GM12878 (cell line): ENCODE results near the gene ZSWIM3. TPM values are rescaled to one million over a fixed set of nuclear protein-coding genes. Genes with fewer than 3 reads are reported as not detected.

Experiments
- ATAC-seq: fragments of 200-7000 bp; cut with Tn5 transposase; 3 replicates; pipeline ENCODE4 v1.9.1; 2020; ENCODE audit warnings: mild to moderate bottlenecking, moderate library complexity
- BruUV-seq: library from RNA; stranded (reverse); fragments of 400-500 nt; replicated peaks from 2 replicates; lab custom pipeline; 2021; lab: Mats Ljungman, UMichigan
- CTCF ChIA-PET: fragments of 300-600 bp; sonication (Branson Sonifier 250); formaldehyde crosslinking; extraction: SDS; loops from one replicate; lab custom pipeline; 2021; ENCODE audit warnings: inconsistent platforms; lab: Yijun Ruan, JAX
- POLR2A ChIA-PET: fragments of 350-600 bp; formaldehyde crosslinking; extraction: SDS; loops from one replicate; lab custom pipeline; 2021; ENCODE audit warnings: inconsistent platforms; lab: Charles Lee
- RAD21 ChIA-PET: fragments of 300-600 bp; sonication (Branson Sonifier 250); formaldehyde crosslinking; loops from one replicate; lab custom pipeline; 2023; ENCODE audit warnings: antibody characterized with exemption; ENCODE audit not compliant: unreplicated experiment; lab: Charles Lee
- SMC1A ChIA-PET: fragments of 300-600 bp; sonication (Branson Sonifier 250); formaldehyde crosslinking; loops from one replicate; lab custom pipeline; 2023; ENCODE audit not compliant: unreplicated experiment, uncharacterized antibody; lab: Charles Lee
- DNase-seq: peaks from one replicate; pipeline ENCODE4 v3.0.0-alpha.2; 2011; ENCODE audit warnings: low read depth, low spot score
- FAIRE-seq: peaks from 3 replicates; lab custom pipeline; 2011; peaks lifted over from hg19 to GRCh38; lab: Jason Lieb, UNC
- H2AFZ ChIP-seq: 2 replicates; pipeline ENCODE4 v1.6.0; 2011; ENCODE audit warnings: low read depth, low read length, control low read depth; ENCODE audit not compliant: control insufficient read depth
- H3K27ac ChIP-seq: 2 replicates; pipeline ENCODE4 v1.5.1; 2011; ENCODE audit warnings: control low read depth; ENCODE audit not compliant: control insufficient read depth, insufficient read depth
- H3K27me3 ChIP-seq, 2 experiments: replicated peaks in 1 of 2; 2 replicates each; pipeline versions ENCODE4 v1.6.0 to v1.6.1; 2011; ENCODE audit warnings: low read length in 1 of 2; ENCODE audit not compliant: control insufficient read depth in 2 of 2, insufficient read depth in 2 of 2
- H3K36me3 ChIP-seq, 2 experiments: 2 replicates each; pipeline ENCODE4 v1.5.1; 2011; ENCODE audit warnings: low read length in 1 of 2; ENCODE audit not compliant: control insufficient read depth in 2 of 2, insufficient read depth in 2 of 2
- H3K4me1 ChIP-seq: 2 replicates; pipeline ENCODE4 v1.6.1; 2011; ENCODE audit warnings: mild to moderate bottlenecking, low read length, moderate library complexity, mixed read lengths; ENCODE audit not compliant: control insufficient read depth, insufficient read depth
- H3K4me2 ChIP-seq: 2 replicates; pipeline ENCODE4 v1.6.0; 2011; ENCODE audit warnings: control low read depth; ENCODE audit not compliant: control insufficient read depth, insufficient read depth
- H3K4me3 ChIP-seq: fragments of 200-600 bp; sonication (generic); 2 replicates; pipeline ENCODE4 v1.5.1; 2016
- H3K79me2 ChIP-seq: 2 replicates; pipeline ENCODE4 v1.6.0; 2011; ENCODE audit warnings: low read length; ENCODE audit not compliant: control insufficient read depth, insufficient read depth
- H3K9ac ChIP-seq: 2 replicates; pipeline ENCODE4 v1.8.0; 2011; ENCODE audit warnings: low read length, control low read depth, mixed read lengths; ENCODE audit not compliant: control insufficient read depth, insufficient read depth
- H3K9me3 ChIP-seq: replicated peaks from 3 replicates; pipeline ENCODE4 v1.5.1; 2011; ENCODE audit warnings: mild to moderate bottlenecking, low read length; ENCODE audit not compliant: control insufficient read depth, insufficient read depth
- H4K20me1 ChIP-seq: 2 replicates; pipeline ENCODE4 v1.6.0; 2011; ENCODE audit not compliant: control insufficient read depth, insufficient read depth
- HDGF ChIP-seq: fragments of 450-650 bp; IDR thresholded peaks from 2 replicates; pipeline ENCODE4 v1.6.1; 2016; ENCODE audit warnings: antibody characterized with exemption
- IKZF1 ChIP-seq: fragments of 450-650 bp; conservative IDR thresholded peaks from 2 replicates; pipeline ENCODE4 v1.6.1; 2017; ENCODE audit warnings: antibody characterized with exemption, mild to moderate bottlenecking
- IRF3 ChIP-seq: fragments of 450-650 bp; IDR thresholded peaks from 2 replicates; pipeline ENCODE4 v1.6.1; 2014; ENCODE audit warnings: mild to moderate bottlenecking
- IRF4 ChIP-seq: IDR thresholded peaks from 2 replicates; pipeline ENCODE4 v1.6.1; 2011; ENCODE audit warnings: low read depth, low read length
- NFYA ChIP-seq: IDR thresholded peaks from 2 replicates; pipeline ENCODE4 v1.6.1; 2011; ENCODE audit warnings: low read depth, mild to moderate bottlenecking, low read length, improper control_type of control experiment, borderline replicate concordance
- POLR2A ChIP-seq: IDR thresholded peaks from 2 replicates; pipeline ENCODE4 v1.6.1; 2011; ENCODE audit warnings: low read depth, mild to moderate bottlenecking, low read length
- RELB ChIP-seq: fragments of 450-650 bp; IDR thresholded peaks from 2 replicates; pipeline ENCODE4 v1.6.1; 2017; ENCODE audit warnings: low read depth, mild to moderate bottlenecking, moderate library complexity
- SMAD5 ChIP-seq: IDR thresholded peaks from 2 replicates; pipeline ENCODE4 v1.6.1; 2016; ENCODE audit warnings: antibody characterized with exemption, low read depth
- SUZ12 ChIP-seq: fragments of 200-600 bp; sonication (generic); IDR thresholded peaks from one replicate; pipeline ENCODE4 v1.6.1; 2018; ENCODE audit warnings: antibody characterized with exemption, mild to moderate bottlenecking; ENCODE audit not compliant: unreplicated experiment
- WGBS: methylation state at CpG from one replicate; pipeline ENCODE4 v1.1.6; 2016; ENCODE audit warnings: low lambda C conversion rate; ENCODE audit not compliant: insufficient replicate concordance, insufficient coverage; ENCODE audit errors: missing lambda C conversion rate; 5-methylcytosine and 5-hydroxymethylcytosine counted together
- in situ Hi-C: fragments of 300-500 bp; cut with MboI; formaldehyde crosslinking; loops from 9 replicates; pipeline ENCODE4 v1.14.3; 2018; ENCODE audit warnings: mixed read lengths
- intact Hi-C: fragments of 100-400 bp; cut with micrococcal nuclease; formaldehyde crosslinking; loops from one replicate; pipeline ENCODE4 v1.14.2; 2022; ENCODE audit not compliant: unreplicated experiment
- polyA plus RNA-seq, 11 experiments: library from polyadenylated mRNA; depleted of rRNA in 4 of 11; unstranded in 6 of 11; stranded (reverse) in 5 of 11; fragments of >200 nt; fragmentation: Nextera tagmentation in 4 of 11; fragmentation: Illumina TruSeq in 1 of 11; extraction: Ambion mirVana in 4 of 11; extraction: Trizol in 1 of 11; gene quantifications; 1 replicate in 1 of 11; 2 replicates in 10 of 11; pipeline versions ENCODE4 v1.2.1 to v1.2.3, GENCODE V29; 2011 to 2016; ENCODE audit warnings: inconsistent platforms in 2 of 11, missing spikeins in 2 of 11, low read depth in 1 of 11
- total RNA-seq, 4 experiments: library from RNA; depleted of rRNA in 3 of 4; stranded (reverse); fragments of >200 nt in 3 of 4; fragmentation: Illumina TruSeq in 1 of 4; extraction: Trizol in 1 of 4; gene quantifications; 2 replicates each; pipeline versions ENCODE4 v1.2.1 to v1.2.3, GENCODE V29; 2013 to 2021
- TF ChIP-seq, protein P1 (sequence below): fragments of 450-650 bp; conservative IDR thresholded peaks from 2 replicates; pipeline ENCODE4 v1.6.1; 2017; ENCODE audit warnings: mild to moderate bottlenecking, moderate library complexity

The ZSWIM3 gene
- total and polyA plus RNA-seq, 10 of the 15 experiments (the other 5 are each of a cell fraction or from before 2014, with no cell fraction given) = 1.6 to 5.1 (median 4.2) TPM

- WGBS = 99% methylated on average over 4 of the region's 4 CpGs
- peaks cover 15% of the 10 kb centered on the region for H3K79me2 ChIP-seq
- no peaks in the 10 kb centered on the region for H4K20me1 ChIP-seq
- peaks cover 12% of the 10 kb centered on the region for H3K4me1 ChIP-seq
- FAIRE-seq (no peak), ATAC-seq (no peak), DNase-seq (no peak)
- POLR2A ChIA-PET = interaction anchor here (1.1 to 2.3 kb wide), 6 partner anchors 8 to 90 kb away, joined by 3 to 16 read pairs (median 3); partner anchors contain the start of genes ACOT8, CTSA, NEURL2 and ZSWIM3
- 0 out of 2 replicates have a peak overlapping the region, but pooled peaks have one; percentile 39 for H3K4me3 ChIP-seq
- intact Hi-C loops = no loop called here
- CTCF ChIA-PET = interaction anchor here (1.0 to 3.2 kb wide), 5 partner anchors 8 to 104 kb away, joined by 3 to 38 read pairs (median 17); partner anchors contain the start of genes CTSA and NEURL2
- no peak overlapping the region for H3K27ac ChIP-seq
- H3K27me3 ChIP-seq = no peaks in the 10 kb centered on the region
- SMC1A ChIA-PET = interaction anchor here (0.7 to 2.3 kb wide), 6 partner anchors 8 to 88 kb away, joined by 3 to 10 read pairs (median 4); partner anchors contain the start of genes CTSA and NEURL2
- in situ Hi-C loops = no loop called here
- no peaks in the 10 kb centered on the region for H3K9me3 ChIP-seq
- RAD21 ChIA-PET = interaction anchor here (1.3 to 2.3 kb wide), 4 partner anchors 8 to 84 kb away, joined by 3 to 25 read pairs (median 10); partner anchors contain the start of genes CTSA, NEURL2 and PCIF1
- H2AFZ ChIP-seq = no peak overlapping the region
- H3K9ac ChIP-seq = no peak overlapping the region
- peak overlapping the region; percentile 86; the same call in 1 of the 2 replicates for H3K4me2 ChIP-seq
- TF ChIP-seq, protein P1, sequence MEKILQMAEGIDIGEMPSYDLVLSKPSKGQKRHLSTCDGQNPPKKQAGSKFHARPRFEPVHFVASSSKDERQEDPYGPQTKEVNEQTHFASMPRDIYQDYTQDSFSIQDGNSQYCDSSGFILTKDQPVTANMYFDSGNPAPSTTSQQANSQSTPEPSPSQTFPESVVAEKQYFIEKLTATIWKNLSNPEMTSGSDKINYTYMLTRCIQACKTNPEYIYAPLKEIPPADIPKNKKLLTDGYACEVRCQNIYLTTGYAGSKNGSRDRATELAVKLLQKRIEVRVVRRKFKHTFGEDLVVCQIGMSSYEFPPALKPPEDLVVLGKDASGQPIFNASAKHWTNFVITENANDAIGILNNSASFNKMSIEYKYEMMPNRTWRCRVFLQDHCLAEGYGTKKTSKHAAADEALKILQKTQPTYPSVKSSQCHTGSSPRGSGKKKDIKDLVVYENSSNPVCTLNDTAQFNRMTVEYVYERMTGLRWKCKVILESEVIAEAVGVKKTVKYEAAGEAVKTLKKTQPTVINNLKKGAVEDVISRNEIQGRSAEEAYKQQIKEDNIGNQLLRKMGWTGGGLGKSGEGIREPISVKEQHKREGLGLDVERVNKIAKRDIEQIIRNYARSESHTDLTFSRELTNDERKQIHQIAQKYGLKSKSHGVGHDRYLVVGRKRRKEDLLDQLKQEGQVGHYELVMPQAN = no peak
- TF ChIP-seq SUZ12 (no peak), SMAD5 (no peak), IKZF1 (no peak), IRF3 (no peak), IRF4 (no peak), POLR2A (no peak), HDGF (no peak), RELB (no peak), NFYA (no peak)
- no TSS peak for BruUV-seq
- H3K36me3 ChIP-seq = peaks cover 7 to 11% of the 10 kb centered on the region in 2 experiments; a peak in 2 of 4 replicates
These were observed 25.2 kb downstream of the ZSWIM3 start for GRCh38 chr20:45882469-45883099.
